Chondrocyte (in vitro differentiated cells): ENCODE measurements around the gene CNPY1. TPM values are rescaled to one million over a fixed set of nuclear protein-coding genes. Genes with fewer than 3 reads are reported as not detected.

ENCODE experiments used
- DNase-seq: peaks from one replicate; pipeline ENCODE4 v3.0.0; 2021; ENCODE audit warnings: mixed read lengths, low spot score
- H3K27ac Mint-ChIP-seq: one replicate; pipeline ENCODE4 v1.8.0; 2021; ENCODE audit warnings: mild to moderate bottlenecking, moderate library complexity, mixed read lengths; ENCODE audit not compliant: unreplicated experiment
- H3K27me3 Mint-ChIP-seq: 2 replicates; pipeline ENCODE4 v1.8.0; 2021; ENCODE audit warnings: low read depth, mixed read lengths
- H3K36me3 Mint-ChIP-seq: 2 replicates; pipeline ENCODE4 v1.8.0; 2021; ENCODE audit warnings: low read depth, mixed read lengths
- H3K4me1 Mint-ChIP-seq: 2 replicates; pipeline ENCODE4 v1.8.0; 2021; ENCODE audit warnings: low read depth, mild to moderate bottlenecking, mixed read lengths
- H3K4me3 Mint-ChIP-seq: one replicate; pipeline ENCODE4 v1.8.0; 2021; ENCODE audit warnings: mild to moderate bottlenecking, moderate library complexity, mixed read lengths; ENCODE audit not compliant: unreplicated experiment
- H3K9me3 Mint-ChIP-seq: 2 replicates; pipeline ENCODE4 v1.8.0; 2021; ENCODE audit warnings: low read depth, mixed read lengths
- CTCF ChIP-seq: fragments of 200-600 bp; sonication (generic); IDR thresholded peaks from 2 replicates; pipeline ENCODE4 v1.5.0; 2021; ENCODE audit warnings: antibody characterized with exemption, mild to moderate bottlenecking, moderate library complexity
- total RNA-seq: library from RNA; stranded (reverse); gene quantifications from 3 replicates; pipeline ENCODE4 v1.2.1, GENCODE V29; 2021

The CNPY1 gene
- total RNA-seq, 1 donor from 2014 or later = not detected

GRCh38 chr7:155550916-155551315 lies 4.6 kb upstream of the CNPY1 start:
- no peak overlapping the region for H3K27ac Mint-ChIP-seq
- H3K4me1 Mint-ChIP-seq = no peaks in the 10 kb centered on the region
- DNase-seq = no peak
- no peak overlapping the region for H3K4me3 Mint-ChIP-seq
- no peaks in the 10 kb centered on the region for H3K36me3 Mint-ChIP-seq
- peaks cover 16% of the 10 kb centered on the region for H3K27me3 Mint-ChIP-seq
- peaks cover 2% of the 10 kb centered on the region for H3K9me3 Mint-ChIP-seq
- TF ChIP-seq CTCF = no peak

GRCh38 chr7:155549226-155549625 lies 2.9 kb upstream of the CNPY1 start:
- Mint-ChIP-seq H3K9me3 (peaks cover 2% of the 10 kb centered on the region), H3K4me1 (no peaks in the 10 kb centered on the region), H3K36me3 (no peaks in the 10 kb centered on the region), H3K4me3 (no peak overlapping the region), H3K27me3 (peaks cover 21% of the 10 kb centered on the region), H3K27ac (no peak overlapping the region)
- TF ChIP-seq CTCF = no peak
- no peak for DNase-seq

- H3K27me3 Mint-ChIP-seq = peaks cover 19% of the 10 kb centered on the region
- H3K4me1 Mint-ChIP-seq = peaks cover 4% of the 10 kb centered on the region
- H3K27ac Mint-ChIP-seq = no peak overlapping the region
- H3K9me3 Mint-ChIP-seq = peaks cover 2% of the 10 kb centered on the region
- no peak for DNase-seq
- no peak for TF ChIP-seq CTCF
- H3K4me3 Mint-ChIP-seq = no peak overlapping the region
- no peaks in the 10 kb centered on the region for H3K36me3 Mint-ChIP-seq
Observed at GRCh38 chr7:155547161-155547791, 917 bp upstream of the CNPY1 start.

GRCh38 chr7:155545348-155545747 lies 1.0 kb downstream of the CNPY1 start:
- Mint-ChIP-seq H3K4me3 (no peak overlapping the region), H3K36me3 (no peaks in the 10 kb centered on the region), H3K27ac (no peak overlapping the region), H3K4me1 (peaks cover 4% of the 10 kb centered on the region), H3K9me3 (no peaks in the 10 kb centered on the region), H3K27me3 (peaks cover 24% of the 10 kb centered on the region)
- peak; percentile 28 for TF ChIP-seq CTCF
- no peak for DNase-seq

GRCh38 chr7:155544485-155544884 lies 1.9 kb downstream of the CNPY1 start:
- H3K27me3 Mint-ChIP-seq = peaks cover 25% of the 10 kb centered on the region
- TF ChIP-seq CTCF = no peak
- H3K36me3 Mint-ChIP-seq = no peaks in the 10 kb centered on the region
- H3K4me3 Mint-ChIP-seq = no peak overlapping the region
- H3K9me3 Mint-ChIP-seq = no peaks in the 10 kb centered on the region
- no peak overlapping the region for H3K27ac Mint-ChIP-seq
- DNase-seq = no peak
- H3K4me1 Mint-ChIP-seq = peaks cover 4% of the 10 kb centered on the region
